ENCODE results near the gene ZNF41. TPM values are rescaled to one million over a fixed set of nuclear protein-coding genes. Genes with fewer than 3 reads are reported as not detected.

Gene ZNF41
- total and polyA plus RNA-seq, 2 of the 13 experiments (the other 11 are each of a cell fraction or from before 2014, with no cell fraction given) = 2.3 to 3.9 TPM

- TF ChIP-seq ZBTB4 (CRISPR knock-in tag; IDR thresholded peaks at IDR 0.05; ENCODE audit: borderline replicate concordance) (no peak), KLF9 (CRISPR knock-in tag; IDR thresholded peaks at IDR 0.05; ENCODE audit: low read depth) (no peak), ZNF674 (CRISPR knock-in tag; IDR thresholded peaks at IDR 0.05; ENCODE audit: low read depth) (no peak), AFF4 (CRISPR knock-in tag; IDR thresholded peaks at IDR 0.05) (no peak), ZBTB44 (CRISPR knock-in tag; IDR thresholded peaks at IDR 0.05) (no peak), RBM22 (optimal IDR thresholded peaks at IDR 0.05; ENCODE audit: low read length) (no peak), ATAD3A (CRISPR knock-in tag; IDR thresholded peaks at IDR 0.05) (no peak), ZNF782 (CRISPR knock-in tag; IDR thresholded peaks at IDR 0.05; ENCODE audit: borderline replicate concordance) (no peak), ZNF672 (CRISPR knock-in tag; IDR thresholded peaks at IDR 0.05) (no peak), SNRNP70 (IDR thresholded peaks at IDR 0.05; ENCODE audit: low read depth, low read length) (no peak), ZFX (CRISPR knock-in tag; IDR thresholded peaks at IDR 0.05; ENCODE audit: low read depth) (no peak), NFIC (IDR thresholded peaks at IDR 0.05; ENCODE audit: low read length) (no peak)
- no peak for FAIRE-seq
Measured at GRCh38 chrX:47420962-47421361, 62.1 kb downstream of the ZNF41 start.

More at GRCh38 chrX:47420962-47421361, 62.1 kb downstream of the ZNF41 start:
- ChIA-PET POLR2A (no interaction called here), CTCF (ENCODE audit: low intra/inter-chr PET ratio, low total read pairs) (no interaction called here)
- WGBS (ENCODE audit: low lambda C conversion rate) = 15% methylated on average over 5 of the region's 5 CpGs
- no peaks in the 10 kb centered on the region for H3K9me3 ChIP-seq (ENCODE audit: low read length)
- DNase-seq (ENCODE audit: low spot score) (no peak), ATAC-seq (no peak)
- no peaks in the 10 kb centered on the region for H3K36me3 ChIP-seq (replicated peaks in 1 of 2; ENCODE audit: control insufficient read depth in 1 of 2, insufficient read depth in 2 of 2, low read length in 2 of 2)
- H3K79me2 ChIP-seq (ENCODE audit: insufficient read depth, low read length) = no peaks in the 10 kb centered on the region
- H2AFZ ChIP-seq (ENCODE audit: low read length) = no peak overlapping the region
- no peak overlapping the region for H3K4me2 ChIP-seq (ENCODE audit: low read depth, low read length)
- H4K20me1 ChIP-seq (ENCODE audit: insufficient read depth, low read length) = no peaks in the 10 kb centered on the region
- H3K4me3 ChIP-seq (replicated peaks in 1 of 3; ENCODE audit: insufficient read depth in 1 of 3, low read depth in 2 of 3, low read length in 3 of 3) = no peak overlapping the region
- no peak overlapping the region for H3K27ac ChIP-seq (ENCODE audit: extremely low read length, insufficient read depth, low read length)
- in situ Hi-C loops (cut with HindIII; ENCODE audit: extremely low pct_ligation_motif_present, low pct_unique_long_range_greater_than_20kb) (no loop called here), intact Hi-C loops (cut with micrococcal nuclease; ENCODE audit: unreplicated experiment) (no loop called here)
- no peak overlapping the region for H3K9ac ChIP-seq (ENCODE audit: insufficient read depth, low read depth, low read length)
- no peaks in the 10 kb centered on the region for H3K4me1 ChIP-seq (ENCODE audit: insufficient read depth, low read length)
- no TSS peak for BruUV-seq (replicated peaks)
- H3K27me3 ChIP-seq (ENCODE audit: control insufficient read depth in 1 of 2, insufficient read depth in 2 of 2, low read length in 2 of 2) = no peaks in the 10 kb centered on the region
